GM12878 (cell line): Measurements from ENCODE around the gene UTP3.

Source experiments
- ATF3 ChIP-seq: IDR thresholded peaks from 2 replicates; pipeline ENCODE4 v1.6.1; 2011; ENCODE audit warnings: low read depth, mild to moderate bottlenecking, low read length, moderate library complexity, borderline replicate concordance; ENCODE audit errors: extremely low read depth
- CTCF ChIP-seq, 3 experiments: IDR thresholded peaks in 2 of 3; conservative IDR thresholded peaks in 1 of 3; 2 replicates each; pipeline ENCODE4 v1.5.1; 2011; ENCODE audit warnings: low read depth in 3 of 3, low read length in 3 of 3, mild to moderate bottlenecking in 3 of 3, control low read depth in 2 of 3, moderate library complexity in 2 of 3, inconsistent platforms in 1 of 3, mixed read lengths in 1 of 3; ENCODE audit not compliant: control insufficient read depth in 2 of 3, insufficient read depth in 1 of 3; ENCODE audit errors: extremely low read depth in 1 of 3
- EZH2 ChIP-seq: IDR thresholded peaks from 2 replicates; pipeline ENCODE4 v1.6.1; 2012; ENCODE audit warnings: low read depth, mild to moderate bottlenecking, control low read depth, inconsistent platforms, low read length, borderline replicate concordance; ENCODE audit not compliant: control insufficient read depth
- FOS ChIP-seq: IDR thresholded peaks from 3 replicates; pipeline ENCODE4 v1.6.1; 2011; ENCODE audit warnings: borderline replicate concordance; ENCODE audit not compliant: insufficient read length; ENCODE audit errors: extremely low read depth
- HDAC2 ChIP-seq: fragments of 200-600 bp; sonication (generic); IDR thresholded peaks from 2 replicates; pipeline ENCODE4 v1.6.1; 2017
- POLR2A ChIP-seq: IDR thresholded peaks from 2 replicates; pipeline ENCODE4 v1.6.1; 2011; ENCODE audit warnings: low read depth, mild to moderate bottlenecking, low read length
- POU2F2 ChIP-seq: IDR thresholded peaks from 3 replicates; pipeline ENCODE4 v1.6.1; 2011; ENCODE audit warnings: low read depth, mild to moderate bottlenecking, low read length, borderline replicate concordance
- RAD21 ChIP-seq: IDR thresholded peaks from 2 replicates; pipeline ENCODE4 v1.6.1; 2011; ENCODE audit warnings: mild to moderate bottlenecking, low read depth, low read length, moderate library complexity; ENCODE audit not compliant: insufficient read depth
- RB1 ChIP-seq: fragments of 450-650 bp; formaldehyde crosslinking; IDR thresholded peaks from 2 replicates; pipeline ENCODE4 v1.6.1; 2017; ENCODE audit warnings: mild to moderate bottlenecking, borderline replicate concordance
- SIX5 ChIP-seq: IDR thresholded peaks from 2 replicates; pipeline ENCODE4 v1.6.1; 2011; ENCODE audit warnings: mild to moderate bottlenecking, low read depth, low read length, moderate library complexity; ENCODE audit not compliant: severe bottlenecking
- ZBTB33 ChIP-seq: fragments of 450-650 bp; IDR thresholded peaks from 2 replicates; pipeline ENCODE4 v1.6.1; 2017; ENCODE audit warnings: mild to moderate bottlenecking

- TF ChIP-seq EZH2 (no peak), RAD21 (no peak), POU2F2 (no peak), ATF3 (no peak), ZBTB33 (no peak), HDAC2 (no peak), CTCF (IDR thresholded peaks at IDR 0.05 in 2 of 3, conservative IDR thresholded peaks at IDR 0.05 in 1 of 3; ENCODE audit: control insufficient read depth in 2 of 3, extremely low read depth in 1 of 3, insufficient read depth in 1 of 3, low read depth in 3 of 3, low read length in 3 of 3) (no peak), FOS (no peak), SIX5 (no peak), POLR2A (no peak), RB1 (no peak)
These were observed 18.2 kb downstream of the UTP3 start for GRCh38 chr4:70706516-70706915.
